Measurements from ENCODE around the gene HSD3B7.

The HSD3B7 gene

DNA sequence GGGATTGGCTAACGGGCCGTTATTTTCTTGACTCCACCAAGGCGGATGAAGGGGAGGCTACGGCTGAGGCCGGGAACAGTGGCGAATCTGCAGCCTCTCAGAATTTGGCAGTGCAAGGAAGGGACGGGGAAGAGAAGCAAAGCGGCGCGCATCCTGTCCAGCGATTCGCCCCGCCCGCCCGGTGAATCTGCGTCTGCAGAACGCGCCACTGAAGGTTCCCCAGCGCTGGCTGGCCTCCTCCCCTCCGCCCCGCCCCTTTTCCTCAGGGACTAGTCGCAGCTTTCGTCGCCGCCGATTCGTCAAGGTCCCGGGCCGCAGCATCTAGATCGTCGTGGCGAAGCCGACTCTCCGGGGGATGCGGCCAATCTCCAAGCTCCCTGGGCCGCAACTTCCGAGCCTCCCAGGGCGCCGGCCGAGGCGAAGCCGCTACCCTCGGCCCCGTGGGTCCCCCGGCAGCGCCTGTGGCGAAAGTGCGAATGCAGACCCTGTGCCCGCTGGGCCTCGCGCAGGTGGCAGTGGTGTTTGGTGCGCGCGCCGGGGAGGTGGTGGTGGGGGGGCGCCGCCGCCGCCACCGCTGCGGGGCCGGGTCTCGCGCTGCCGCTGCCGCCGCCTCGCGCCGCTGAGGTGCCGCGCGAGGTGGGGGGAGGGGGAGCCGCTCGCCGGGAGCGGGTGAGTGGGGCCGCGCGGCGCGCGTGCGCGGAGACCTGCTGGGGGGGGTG is 27.4 kb upstream of the HSD3B7 start, which contains the start of gene SETD1A:
Gene SETD1A (plus strand): TSS at position 299 of the 719 bp plus-strand sequence. CDS start 978 bp downstream, outside the sequence.
- DNase-seq: peak; percentile 96

DNA sequence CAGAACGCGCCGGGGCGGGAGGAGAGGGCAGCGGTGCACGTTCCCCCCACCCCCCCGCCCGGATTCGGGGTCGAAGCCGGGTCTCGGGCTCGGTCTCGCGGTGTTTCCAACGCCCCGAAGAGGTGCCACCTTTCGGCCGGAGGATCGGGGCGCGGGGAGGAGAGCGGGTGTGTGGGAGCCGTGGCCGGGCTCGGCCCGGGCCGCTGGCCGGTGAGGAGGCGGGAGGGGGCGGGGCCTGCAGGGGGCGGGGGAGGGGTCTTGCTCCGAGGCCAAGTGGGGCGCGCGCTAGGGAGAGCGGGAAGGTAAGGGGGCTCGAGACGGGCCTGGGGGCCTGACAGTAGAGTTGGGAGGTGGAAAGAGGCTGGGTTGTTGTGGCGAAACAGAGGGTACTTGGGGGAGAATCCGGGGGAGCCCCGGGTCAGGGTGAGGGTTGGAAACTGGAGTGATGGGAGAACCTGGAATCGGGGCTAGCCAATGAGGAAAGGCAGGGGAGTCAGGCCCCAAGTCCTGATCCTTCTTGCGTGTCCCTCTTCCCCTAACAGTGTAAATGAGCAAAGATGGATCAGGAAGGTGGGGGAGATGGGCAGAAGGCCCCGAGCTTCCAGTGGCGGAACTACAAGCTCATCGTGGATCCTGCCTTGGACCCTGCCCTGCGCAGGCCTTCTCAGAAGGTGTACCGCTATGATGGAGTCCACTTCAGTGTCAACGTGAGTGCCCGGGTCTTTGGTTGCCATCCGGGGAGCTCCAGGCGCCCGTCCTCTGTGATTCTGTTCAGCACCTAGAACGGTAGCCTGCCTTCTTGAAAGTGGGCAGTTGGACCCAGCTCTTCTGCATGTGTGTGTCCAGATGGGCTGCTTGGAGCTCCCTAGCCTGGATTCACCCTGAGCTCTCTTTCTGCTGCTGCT is 26.6 kb upstream of the HSD3B7 start:
- no peak for DNase-seq

DNA sequence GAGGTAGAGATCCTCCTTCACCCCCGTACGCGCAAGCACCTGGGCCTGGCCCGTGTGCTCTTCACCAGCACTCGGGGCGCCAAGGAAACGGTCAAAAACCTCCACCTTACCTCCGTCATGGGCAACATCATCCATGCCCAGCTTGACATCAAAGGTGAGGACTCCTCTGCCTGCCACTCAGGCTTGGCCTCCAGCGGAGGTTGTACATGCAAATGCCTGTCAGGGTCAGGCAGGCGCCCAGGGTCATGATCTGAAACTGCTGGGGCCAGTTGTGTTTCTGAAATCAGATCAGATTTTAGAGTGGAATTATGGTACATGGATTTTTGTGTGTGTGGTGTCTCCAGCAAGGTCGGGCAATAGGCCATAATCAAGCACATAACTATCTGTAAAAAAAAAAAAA is 23.6 kb upstream of the HSD3B7 start:
- DNase-seq: no peak

GRCh38 chr16:30963925-30964511 is 21.0 kb upstream of the HSD3B7 start:
- DNase-seq: no peak

DNA sequence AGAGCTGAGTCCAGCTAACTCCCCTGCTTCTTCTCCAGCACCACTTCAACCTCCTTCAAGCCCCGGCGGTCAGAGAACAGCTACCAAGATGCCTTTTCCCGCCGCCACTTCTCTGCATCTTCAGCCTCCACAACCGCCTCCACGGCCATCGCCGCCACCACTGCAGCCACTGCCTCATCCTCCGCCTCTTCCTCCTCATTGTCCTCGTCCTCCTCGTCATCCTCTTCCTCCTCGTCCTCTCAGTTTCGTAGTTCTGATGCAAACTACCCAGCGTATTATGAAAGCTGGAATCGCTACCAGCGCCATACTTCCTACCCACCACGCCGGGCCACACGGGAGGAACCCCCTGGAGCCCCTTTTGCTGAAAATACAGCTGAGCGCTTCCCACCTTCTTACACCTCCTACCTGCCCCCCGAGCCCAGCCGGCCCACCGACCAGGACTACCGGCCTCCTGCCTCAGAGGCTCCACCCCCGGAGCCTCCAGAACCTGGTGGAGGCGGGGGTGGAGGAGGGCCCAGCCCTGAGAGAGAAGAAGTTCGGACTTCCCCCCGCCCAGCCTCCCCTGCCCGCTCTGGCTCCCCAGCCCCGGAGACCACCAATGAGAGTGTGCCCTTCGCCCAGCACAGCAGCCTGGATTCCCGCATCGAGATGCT is 20.3 kb upstream of the HSD3B7 start:
- no peak for DNase-seq

DNA sequence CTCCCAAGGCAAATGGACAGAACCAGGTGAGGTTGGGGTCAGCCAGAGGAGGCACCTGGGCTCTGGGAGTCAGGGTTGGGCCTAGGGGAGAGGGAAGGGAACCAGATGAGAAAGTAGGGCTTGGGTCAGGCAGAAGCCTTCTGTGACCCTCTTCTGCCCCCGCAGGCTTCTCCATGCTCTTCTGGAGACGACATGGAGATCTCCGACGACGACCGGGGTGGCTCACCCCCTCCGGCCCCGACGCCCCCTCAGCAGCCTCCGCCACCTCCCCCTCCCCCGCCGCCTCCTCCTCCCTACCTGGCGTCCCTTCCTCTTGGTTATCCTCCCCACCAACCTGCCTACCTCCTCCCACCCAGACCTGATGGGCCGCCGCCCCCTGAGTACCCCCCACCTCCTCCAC is 19.6 kb upstream of the HSD3B7 start:
- no peak for DNase-seq

GRCh38 chr16:30966033-30966619 is 18.9 kb upstream of the HSD3B7 start:
- DNase-seq: no peak

DNA sequence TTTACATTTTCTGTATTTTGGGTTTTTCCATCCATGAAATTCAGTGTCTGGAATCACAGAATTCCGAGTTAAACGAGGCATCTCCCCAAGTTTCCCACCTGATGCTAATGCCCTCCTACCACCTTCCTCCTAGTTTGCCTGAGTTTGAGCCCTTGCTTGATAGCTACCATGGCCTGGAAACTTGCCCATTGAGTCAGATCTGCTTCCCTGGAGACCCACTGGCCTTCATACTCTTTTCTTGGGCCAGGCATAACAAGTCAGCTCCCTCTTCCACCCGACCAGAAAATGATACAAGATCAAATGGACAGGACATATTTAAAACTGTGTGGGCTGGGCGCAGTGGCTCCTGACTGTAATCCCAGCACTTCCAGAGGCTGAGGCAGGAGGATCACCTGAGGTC is 17.2 kb upstream of the HSD3B7 start:
- no peak for DNase-seq

GRCh38 chr16:30969246-30969842 is 15.7 kb upstream of the HSD3B7 start:
- DNase-seq: no peak

DNA sequence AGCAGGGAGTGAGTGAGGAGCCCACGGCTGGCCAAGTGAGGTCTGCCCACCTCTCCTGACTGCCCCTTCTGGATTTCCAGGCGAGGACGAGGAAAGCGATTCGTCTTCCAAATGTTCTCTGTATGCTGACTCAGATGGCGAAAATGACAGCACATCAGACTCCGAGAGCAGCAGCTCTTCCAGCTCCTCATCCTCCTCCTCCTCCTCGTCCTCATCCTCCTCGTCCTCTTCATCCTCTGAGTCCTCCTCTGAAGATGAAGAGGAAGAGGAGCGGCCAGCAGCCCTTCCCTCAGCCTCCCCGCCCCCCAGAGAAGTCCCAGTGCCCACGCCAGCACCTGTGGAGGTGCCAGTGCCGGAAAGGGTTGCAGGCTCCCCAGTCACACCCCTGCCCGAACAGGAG is 13.7 kb upstream of the HSD3B7 start:
- no peak for DNase-seq

DNA sequence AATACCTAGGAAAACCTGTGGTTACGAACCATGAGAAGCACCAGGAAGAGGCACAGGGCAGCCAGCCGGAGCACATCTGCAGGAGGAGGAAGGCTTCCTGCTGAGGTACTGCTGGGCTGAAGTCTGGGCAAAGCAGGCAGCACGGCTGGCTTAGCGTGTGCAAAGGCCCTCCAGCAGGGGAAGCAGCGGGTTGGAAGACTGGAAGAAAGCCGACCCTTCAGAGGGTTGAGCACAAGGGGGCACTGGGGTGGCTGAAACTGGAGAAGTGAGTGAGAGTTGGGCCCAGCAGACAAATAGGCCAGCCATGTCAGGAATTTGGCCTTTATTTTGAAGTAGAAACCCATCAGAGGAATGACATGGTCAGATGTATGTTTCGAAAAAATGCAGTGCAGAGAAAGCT is 12.1 kb upstream of the HSD3B7 start:
- no peak for DNase-seq

DNA sequence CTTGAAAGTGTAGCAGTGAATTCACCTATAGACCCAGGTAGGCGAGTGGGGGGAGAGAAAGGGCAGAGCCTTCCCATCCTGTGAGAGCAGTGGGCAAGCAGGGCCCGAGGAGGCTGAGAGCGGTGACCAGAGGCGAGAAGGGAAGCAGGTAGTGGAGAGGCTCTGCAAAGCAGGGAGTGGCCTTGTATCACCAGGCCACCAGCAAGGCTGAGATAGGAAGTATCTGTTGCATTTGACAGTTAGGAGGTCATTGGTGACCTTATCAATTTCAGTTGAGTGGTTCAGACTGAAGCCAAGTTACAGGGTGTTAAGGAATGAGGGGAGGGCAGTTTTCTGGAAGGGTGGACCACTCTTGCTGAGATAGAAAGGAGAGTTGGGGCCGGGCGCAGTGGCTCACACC is 10.7 kb upstream of the HSD3B7 start:
- no peak for DNase-seq

GRCh38 chr16:30976486-30976885 is 8.5 kb upstream of the HSD3B7 start:
- no peak for DNase-seq

DNA sequence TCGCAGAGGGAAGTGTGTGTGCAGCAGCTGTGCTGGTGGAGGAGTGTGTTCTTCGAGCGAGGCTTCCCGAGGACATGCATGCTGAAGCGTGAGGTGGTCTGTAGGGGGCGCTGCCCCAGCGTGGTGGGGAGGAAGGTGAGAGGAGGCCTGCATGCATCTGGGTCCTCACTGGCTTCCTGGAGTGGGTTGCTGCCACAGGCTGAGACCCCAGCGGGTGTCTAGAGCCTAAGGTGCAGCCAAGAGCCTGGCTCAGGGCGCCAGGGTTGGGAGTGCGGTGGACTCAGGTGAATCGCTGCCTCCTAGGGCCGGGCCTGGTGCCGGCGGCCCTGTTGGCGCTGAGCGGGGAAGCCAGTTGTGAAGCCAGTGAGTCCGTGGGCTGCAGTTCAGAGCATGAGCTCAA is 7.5 kb upstream of the HSD3B7 start:
- peak; percentile 31 for DNase-seq

DNA sequence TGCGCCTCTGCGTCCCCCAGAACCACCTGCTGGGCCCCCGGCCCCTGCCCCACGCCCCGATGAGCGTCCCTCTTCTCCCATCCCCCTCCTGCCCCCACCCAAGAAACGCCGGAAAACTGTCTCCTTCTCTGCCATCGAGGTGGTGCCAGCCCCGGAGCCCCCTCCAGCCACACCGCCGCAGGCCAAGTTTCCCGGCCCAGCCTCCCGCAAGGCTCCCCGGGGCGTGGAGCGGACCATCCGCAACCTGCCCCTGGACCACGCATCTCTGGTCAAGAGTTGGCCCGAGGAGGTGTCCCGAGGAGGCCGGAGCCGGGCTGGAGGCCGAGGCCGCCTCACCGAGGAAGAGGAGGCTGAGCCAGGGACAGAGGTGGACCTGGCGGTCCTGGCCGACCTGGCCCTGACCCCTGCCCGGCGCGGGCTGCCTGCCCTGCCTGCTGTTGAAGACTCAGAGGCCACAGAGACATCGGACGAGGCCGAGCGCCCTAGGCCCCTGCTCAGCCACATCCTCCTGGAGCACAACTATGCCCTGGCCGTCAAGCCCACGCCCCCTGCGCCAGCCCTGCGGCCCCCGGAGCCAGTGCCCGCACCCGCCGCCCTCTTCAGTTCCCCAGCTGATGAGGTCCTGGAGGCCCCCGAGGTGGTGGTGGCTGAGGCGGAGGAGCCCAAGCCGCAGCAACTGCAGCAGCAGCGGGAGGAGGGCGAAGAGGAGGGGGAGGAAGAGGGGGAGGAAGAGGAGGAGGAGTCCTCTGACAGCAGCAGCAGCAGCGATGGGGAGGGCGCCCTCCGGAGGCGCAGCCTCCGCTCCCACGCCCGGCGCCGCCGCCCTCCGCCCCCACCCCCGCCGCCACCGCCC is 5.6 kb upstream of the HSD3B7 start:
- DNase-seq: no peak

- no peak for DNase-seq
Observed at GRCh38 chr16:30980023-30980371, 5.0 kb upstream of the HSD3B7 start.

DNA sequence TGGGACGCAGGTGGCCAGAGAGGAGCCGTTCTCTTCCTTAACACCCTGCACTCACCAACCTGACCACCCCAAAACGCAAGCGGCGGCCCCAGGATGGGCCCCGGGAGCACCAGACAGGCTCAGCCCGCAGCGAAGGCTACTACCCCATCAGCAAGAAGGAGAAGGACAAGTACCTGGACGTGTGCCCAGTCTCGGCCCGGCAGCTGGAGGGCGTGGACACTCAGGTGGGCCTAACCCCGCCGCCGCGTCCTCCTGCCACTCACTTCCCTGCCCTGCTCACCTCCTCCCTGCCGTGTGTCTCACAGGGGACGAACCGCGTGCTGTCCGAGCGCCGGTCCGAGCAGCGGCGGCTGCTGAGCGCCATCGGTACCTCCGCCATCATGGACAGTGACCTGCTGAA is 4.6 kb upstream of the HSD3B7 start:
- DNase-seq: no peak

DNA sequence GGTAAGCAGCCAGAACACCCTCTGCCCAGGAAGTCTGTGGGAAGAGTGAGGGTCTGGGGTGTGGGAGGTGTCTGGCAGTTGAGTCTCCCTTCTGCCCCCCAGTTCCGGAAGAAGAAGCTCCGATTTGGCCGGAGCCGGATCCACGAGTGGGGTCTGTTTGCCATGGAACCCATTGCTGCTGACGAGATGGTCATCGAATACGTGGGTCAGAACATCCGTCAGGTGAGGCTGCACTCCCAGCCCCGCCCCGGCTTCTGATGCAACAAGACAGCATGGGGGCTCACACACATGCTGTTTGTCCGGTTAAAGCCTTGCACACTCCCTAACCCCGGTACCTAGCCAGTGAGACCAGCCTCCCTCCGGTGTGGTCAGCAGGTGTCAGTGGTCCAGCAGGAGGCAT is 4.0 kb upstream of the HSD3B7 start:
- no peak for DNase-seq

GRCh38 chr16:30982548-30983288 is 2.3 kb upstream of the HSD3B7 start:
- DNase-seq: no peak

DNA sequence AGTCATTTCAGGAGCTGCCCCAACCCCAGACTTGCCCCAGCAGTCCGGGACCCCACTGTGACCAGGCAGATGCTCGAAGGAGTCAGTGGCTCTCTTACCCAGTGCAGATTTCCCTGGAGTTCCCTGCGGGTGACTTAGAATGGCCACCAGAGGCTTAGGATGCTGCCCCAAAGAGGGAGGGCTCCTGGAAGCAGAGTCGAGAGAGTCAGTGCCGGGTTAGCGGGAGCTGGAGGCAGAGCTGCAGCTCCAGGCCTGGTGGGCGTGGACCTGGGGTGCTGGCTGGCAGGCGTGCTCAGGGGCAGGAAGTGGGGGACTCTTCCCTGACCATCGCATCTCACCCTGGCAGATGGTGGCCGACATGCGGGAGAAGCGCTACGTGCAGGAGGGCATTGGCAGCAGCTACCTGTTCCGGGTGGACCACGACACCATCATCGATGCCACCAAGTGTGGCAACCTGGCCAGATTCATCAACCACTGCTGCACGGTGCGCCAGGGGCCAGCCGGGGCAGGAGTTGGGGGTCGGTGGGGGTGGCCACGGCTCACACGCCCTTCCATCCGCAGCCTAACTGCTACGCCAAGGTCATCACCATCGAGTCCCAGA is 1.6 kb upstream of the HSD3B7 start:
- no peak for DNase-seq

Data from activated CD4-positive, alpha-beta T cell treated with anti-CD3 and anti-CD28 coated beads, Interleukin-10, Interleukin-2, amounts not matched to agents 100 ng/mL and 50 ng/mL, durations not matched to agents 16 hours and 8 hours (primary cell).